Right ventricle myocardium inferior (tissue), 1 donor: ENCODE results near the gene PRPSAP1. TPM values are rescaled to one million over a fixed set of nuclear protein-coding genes. Genes with fewer than 3 reads are reported as not detected.

Experiments used
- ATAC-seq: fragments of 200-7000 bp; cut with Tn5 transposase; one replicate; pipeline ENCODE4 v1.9.1; 2020; ENCODE audit warnings: mild to moderate bottlenecking, moderate library complexity
- DNase-seq: peaks from one replicate; pipeline ENCODE4 v3.0.0; 2021; ENCODE audit errors: missing footprints
- intact Hi-C: fragments of 100-400 bp; cut with DNase I; formaldehyde crosslinking; loops from one replicate; pipeline ENCODE4 v1.11.0; 2022
- total RNA-seq: library from RNA; stranded (reverse); fragmentation: NEBNext Ultra II Directional; extraction: Animal tissue kit (Norgen Biotek cat#: 25700); gene quantifications from one replicate; pipeline ENCODE4 v1.2.1, GENCODE V29; 2021
- donor health status: DM: no; HTN: yes; CAD: no; lungs with severe emphysema.

PRPSAP1 gene
- total RNA-seq, 1 donor from 2014 or later: 35.9 TPM

DNA sequence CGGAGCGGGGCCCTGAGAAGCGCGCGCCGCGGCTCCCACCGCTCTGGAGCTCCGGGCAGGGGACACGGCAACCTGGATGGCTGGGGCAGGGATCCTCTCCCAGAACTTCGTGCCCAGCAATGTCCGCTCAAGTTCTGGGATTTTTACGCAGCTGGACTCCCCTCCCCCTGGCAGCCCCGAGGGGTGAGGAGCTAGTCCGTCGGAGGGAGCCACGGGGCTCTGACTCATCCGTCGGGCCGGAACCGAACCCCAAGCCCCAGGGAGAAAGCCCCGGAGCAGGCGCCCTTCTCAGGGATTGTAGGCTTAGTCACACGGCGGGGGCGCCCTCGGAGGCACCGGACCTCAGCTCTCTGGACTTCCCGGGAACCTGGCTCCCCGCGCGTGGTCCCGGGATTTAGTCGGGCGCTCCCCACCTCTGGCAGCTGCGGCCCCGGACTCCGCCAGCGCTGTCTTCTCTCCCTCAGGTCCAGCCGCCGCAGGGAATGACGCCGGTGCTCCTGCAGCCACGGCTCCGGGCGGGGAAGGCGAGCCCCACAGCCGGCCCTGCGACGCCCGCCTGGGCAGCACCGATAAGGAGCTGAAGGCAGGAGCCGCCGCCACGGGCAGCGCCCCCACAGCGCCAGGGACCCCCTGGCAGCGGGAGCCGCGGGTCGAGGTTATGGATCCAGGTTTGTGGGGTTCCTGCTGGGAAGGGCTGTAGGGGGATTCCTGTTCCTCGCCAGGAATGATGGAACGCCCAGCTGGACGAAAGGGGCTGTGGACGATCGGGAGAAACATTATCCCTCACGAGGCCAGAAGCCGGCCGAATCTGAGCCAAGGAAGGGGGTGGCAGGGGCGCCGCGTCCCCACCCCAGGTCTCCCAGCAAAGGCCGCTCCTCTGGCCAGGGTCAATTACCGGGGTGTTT is 31.5 kb upstream of the PRPSAP1 start:
- peak; percentile 71 for DNase-seq
- intact Hi-C loops: no loop called here

DNA sequence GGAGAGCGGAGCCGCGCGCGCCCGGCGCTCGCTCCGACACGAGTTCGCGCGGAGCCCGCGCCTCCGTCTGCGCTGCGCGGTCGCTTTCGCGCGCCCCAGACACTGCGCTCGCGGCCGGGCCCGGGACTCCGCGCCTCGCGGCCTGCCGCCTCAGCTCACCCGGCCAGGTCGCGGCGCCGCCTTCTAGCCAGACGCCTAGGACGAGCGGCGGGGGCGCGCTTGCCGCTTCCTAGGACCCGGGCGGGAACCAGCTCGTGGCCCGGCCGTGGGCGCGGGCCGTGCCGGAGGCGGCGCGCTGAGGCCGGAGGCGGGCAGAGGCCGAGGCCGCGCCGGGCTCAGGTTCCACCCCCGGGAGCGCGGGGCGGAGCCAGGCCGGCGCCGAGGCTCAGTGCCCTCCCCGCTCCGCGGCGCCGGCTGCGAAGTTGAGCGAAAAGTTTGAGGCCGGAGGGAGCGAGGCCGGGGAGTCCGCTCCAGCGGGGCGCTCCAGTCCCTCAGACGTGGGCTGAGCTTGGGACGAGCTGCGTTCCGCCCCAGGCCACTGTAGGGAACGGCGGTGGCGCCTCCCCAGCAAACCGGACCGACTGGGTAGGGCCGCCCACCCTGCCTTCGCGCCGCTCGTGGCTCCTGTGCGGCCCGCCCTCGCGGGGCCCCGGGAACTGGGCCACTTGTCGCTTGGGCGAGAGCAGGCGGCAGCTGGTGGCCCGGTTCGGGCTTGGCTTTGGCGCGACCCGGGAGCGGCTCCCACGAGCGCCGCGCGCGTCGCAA is 30.7 kb upstream of the PRPSAP1 start, which contains the start of gene SPHK1:
Gene SPHK1 (plus strand): TSS at position 388 of the 765 bp plus-strand sequence. CDS start 1,036 bp downstream, outside the sequence.
- DNase-seq: peak; percentile 86
- intact Hi-C loops: no loop called here
- ATAC-seq: peak; percentile 88

More for the DNA sequence above, 31.5 kb upstream of the PRPSAP1 start:
- peak; percentile 14 for ATAC-seq

DNA sequence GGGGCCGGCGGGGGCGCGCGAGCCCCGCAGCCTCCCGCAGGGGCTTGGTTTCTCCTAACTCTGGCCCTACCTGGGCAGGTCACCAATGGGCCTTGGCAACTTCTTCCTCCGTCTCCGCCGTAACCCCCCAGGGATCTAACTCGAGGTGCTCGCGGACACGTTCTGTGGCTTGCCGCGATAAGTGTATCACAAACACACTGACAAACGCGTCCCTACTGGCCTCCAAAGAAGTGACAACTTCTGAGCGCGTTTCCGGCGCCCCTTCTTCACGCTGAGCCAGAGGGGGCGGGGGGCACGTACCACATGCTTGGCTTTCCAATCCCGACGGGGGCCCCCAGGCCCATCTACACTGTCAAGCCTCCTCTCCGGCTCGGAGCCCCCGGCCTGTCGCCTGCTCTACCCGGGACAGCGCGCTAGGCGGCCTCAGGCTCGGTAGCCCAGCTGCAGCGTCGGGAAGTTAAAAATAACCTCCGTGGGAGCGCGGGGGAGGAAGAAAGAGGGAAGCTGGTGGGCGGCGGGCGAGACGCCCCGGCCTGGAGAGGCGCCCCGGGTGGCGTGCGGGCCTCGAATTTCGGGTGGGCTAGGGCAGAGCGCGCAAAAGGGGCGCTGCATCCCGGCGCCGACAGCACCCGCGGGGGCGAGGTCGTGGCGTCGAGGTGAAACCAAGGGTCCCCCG is 30.0 kb upstream of the PRPSAP1 start:
- DNase-seq: peak; percentile 82
- intact Hi-C loops: no loop called here
- peak; percentile 24 for ATAC-seq

DNA sequence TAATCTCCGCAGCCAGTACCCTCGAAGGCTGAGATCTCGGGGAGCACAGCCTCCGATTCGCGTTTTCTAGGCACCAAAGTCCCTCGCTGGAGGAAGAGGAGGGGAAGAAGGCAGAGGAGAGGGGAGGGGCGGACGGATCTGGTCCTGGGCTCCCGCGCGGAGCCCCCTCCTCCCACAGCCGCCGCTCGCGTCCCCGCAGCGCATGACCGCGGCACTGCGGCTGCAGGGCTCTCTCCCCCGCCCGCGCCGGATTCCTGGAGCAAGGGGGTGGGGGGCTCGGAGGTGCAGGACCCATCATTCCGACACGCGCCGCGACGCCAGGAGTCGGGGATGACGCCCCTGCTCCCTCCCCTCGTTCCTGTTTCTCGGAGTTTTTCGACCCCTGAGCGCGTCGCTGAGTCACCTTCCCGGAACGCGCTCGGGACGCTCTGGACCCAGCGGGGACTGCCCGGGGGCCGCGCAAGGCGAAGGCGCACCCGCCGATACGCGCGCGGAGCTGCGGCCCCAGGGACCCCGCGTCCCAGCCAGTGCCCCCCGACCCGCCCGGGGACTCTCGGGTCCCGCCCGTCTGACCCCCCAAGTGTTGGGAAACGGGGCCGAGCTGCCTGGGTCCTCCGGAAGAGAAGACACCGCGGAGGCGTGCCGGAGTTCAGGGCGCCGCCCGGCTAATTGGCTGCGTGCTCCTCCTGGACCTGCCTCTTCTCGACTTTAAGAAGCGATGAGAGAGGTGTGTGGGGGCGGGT is 29.3 kb upstream of the PRPSAP1 start:
- intact Hi-C loops: no loop called here
- DNase-seq: peak; percentile 83
- ATAC-seq: peak; percentile 25

DNA sequence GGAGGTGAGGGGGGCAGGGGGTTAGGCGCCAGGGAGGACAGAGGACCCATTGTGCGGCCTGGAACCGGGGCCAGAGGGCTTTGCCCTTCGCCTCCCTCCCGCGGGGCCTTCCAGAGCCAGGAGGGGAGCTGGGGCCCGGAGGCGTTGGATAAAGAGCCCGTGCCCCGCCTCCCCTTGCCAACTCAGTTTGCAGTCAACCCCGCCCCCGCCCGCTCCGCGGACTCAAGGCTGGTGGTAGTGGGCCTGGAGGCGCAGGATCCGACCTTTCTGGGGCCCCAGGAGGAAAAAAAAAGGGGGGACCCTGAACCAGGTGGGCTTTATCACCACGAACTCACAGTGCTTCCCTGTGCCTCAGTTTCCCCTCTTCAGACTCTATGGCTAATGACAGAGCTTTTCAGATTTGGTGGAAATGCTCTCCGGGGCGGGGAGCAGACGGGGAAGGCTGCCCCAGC is 28.7 kb upstream of the PRPSAP1 start:
- peak; percentile 84 for DNase-seq
- ATAC-seq: no peak
- intact Hi-C loops: no loop called here

DNA sequence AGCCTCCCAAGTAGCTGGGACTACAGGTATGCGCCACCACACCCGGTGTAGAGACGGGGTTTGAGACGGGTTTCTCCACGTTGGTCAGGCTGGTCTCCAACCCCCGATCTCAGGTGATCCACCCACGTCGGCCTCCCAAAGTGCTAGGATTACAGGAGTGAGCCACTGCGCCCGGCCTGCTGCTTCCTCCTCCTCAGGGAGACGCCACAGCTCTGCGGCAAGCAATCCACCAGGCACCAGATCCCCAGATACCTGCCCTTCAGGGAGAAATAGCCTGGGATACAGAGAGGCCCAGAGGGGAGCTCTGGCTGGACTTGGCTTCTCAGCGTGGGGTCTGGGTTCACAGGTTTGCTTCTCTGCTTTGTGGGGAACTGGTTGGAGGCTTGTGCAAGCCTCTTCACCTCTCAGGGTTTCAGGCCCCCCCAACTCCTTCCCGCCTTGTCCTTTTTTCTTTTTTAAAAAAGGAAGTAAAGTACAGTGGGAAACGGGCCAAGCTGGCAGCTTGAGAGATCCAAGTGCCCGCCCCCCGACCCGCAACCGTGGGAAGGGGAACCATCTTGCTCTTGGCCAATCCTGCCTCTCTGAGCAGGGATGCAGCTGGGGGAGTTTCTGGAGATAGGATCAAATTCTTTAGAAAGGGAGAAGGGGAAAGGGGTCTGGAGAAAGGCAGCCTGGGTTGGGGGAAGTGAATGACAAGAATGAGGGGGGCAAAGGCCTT is 28.1 kb upstream of the PRPSAP1 start:
- ATAC-seq (no peak), DNase-seq (peak; percentile 69)
- intact Hi-C loops: no loop called here

DNA sequence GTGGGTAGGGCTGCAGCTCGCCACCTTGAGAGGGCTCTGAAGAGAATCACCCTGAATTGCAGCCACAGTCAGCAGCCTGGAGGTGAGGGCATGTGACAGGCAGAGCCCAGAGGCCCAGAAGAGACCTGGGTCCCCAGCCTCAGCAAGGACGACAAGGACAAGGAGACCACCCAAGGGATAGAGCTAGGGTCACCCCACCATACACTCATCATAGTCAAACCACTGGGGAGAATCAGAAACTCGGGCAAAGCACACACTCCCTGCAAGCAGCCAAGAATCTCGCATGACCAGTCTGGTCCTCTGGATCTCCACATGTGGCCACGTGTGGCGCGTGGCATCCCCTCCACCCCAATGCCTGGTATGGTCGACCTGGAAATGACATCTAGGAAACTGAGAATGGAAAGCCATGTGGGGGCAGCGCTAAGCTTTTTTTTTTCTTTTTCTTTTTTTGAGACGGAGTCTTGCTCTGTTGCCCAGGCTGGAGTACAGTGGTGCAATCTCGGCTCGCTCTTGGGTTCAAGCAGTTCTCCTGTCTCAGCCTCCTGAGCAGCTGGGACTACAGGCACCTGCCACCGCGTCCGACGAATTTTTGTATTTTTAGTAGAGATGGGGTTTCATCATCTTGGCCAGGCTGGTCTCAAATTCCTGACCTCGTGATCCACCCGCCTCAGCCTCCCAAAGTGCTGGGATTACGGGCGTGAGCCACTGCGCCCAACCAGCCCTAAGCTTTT is 26.1 kb upstream of the PRPSAP1 start:
- DNase-seq (peak; percentile 5), ATAC-seq (no peak)
- intact Hi-C loops: no loop called here

DNA sequence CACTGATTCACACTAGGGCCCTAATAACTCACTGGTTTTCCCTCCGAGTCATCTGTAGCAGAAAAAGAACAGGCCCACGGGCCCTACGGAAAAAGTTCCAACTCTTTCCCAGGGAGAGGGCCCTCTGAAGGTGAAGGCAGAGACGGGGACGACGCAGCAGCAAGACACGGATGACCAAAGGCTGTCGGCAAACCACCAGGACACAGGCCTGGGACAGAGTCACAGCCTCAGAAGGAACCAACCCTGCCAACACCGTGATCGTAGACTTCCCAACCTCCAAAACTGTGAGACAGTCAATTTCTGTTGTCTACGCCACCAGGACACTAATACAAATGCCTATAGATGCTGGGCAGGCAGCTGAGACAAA is 25.5 kb upstream of the PRPSAP1 start:
- DNase-seq (peak; percentile 53), ATAC-seq (no peak)
- intact Hi-C loops: no loop called here

DNA sequence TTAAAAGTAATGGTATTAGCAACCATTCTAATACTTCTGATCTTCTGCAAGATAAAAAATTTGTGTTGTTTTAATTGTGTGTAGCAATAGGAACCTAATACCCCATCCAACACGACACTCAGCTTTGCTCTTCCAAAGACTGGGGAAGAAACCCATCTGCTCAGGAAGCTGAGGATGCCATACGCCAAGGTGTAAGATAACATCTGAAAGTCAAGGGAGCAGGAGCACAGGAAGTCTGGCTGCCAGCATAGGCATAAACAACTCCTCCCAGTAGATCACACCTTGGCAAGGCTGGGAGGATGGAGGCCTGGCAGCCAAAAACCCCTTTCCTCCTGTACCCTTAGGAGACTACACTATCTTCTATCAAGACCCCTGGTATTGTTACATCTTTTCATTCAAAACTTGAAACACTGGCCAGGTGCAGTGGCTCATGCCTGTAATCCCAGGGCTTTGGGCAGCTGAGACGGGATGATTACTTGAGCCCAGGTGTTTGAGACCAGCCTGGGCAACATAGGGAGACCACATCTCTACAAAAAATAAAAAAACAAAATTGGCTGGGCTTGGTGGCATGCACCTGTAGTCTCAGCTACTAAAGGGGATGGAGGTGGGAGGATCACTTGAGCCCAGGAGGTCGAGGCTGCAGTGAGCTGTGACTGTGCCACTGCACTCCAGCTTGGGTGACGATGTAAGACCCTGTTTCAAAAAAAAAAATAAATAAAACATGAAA is 25.0 kb upstream of the PRPSAP1 start:
- ATAC-seq (no peak), DNase-seq (peak; percentile 37)
- intact Hi-C loops: no loop called here

DNA sequence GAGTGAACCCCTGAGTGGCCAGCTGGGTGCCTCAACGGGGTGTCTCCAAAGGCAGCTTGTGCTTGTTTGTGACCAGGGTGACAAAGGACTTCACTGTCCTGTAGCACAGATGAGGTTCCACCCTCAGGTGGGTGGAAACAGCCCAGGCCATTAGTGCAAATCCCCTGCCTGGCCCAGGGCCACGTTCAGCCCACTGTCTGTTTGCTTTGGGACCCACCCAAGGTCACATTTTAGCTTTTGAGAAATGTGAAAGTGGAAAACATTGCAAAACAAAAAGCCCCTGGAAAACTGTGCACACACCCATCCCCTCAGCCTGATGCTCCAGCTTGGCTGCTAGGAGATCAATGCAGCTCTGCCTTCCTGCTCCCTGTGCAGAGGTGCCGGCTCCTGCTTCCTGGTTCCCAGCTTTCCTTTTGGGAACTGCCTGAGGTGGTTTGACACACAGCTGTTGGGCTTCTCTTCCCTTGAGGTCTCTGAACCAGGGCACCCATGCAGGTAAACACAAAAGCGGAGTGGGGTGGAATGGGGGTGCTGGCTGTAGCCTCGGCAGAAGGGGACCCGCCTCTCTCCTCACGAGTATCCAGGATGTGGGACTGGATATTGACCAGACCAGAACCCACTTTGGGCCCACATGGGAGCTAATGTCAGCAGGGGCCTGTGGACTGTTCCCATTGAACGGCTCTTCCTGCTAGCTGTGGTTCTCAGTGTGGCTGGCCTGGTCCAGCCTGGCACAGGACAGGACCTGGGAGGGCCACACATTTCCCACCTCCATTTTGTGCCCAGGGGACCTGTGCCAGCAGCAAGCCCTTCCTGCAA is 22.8 kb upstream of the PRPSAP1 start:
- intact Hi-C loops: no loop called here
- DNase-seq: peak; percentile 45
- no peak for ATAC-seq

DNA sequence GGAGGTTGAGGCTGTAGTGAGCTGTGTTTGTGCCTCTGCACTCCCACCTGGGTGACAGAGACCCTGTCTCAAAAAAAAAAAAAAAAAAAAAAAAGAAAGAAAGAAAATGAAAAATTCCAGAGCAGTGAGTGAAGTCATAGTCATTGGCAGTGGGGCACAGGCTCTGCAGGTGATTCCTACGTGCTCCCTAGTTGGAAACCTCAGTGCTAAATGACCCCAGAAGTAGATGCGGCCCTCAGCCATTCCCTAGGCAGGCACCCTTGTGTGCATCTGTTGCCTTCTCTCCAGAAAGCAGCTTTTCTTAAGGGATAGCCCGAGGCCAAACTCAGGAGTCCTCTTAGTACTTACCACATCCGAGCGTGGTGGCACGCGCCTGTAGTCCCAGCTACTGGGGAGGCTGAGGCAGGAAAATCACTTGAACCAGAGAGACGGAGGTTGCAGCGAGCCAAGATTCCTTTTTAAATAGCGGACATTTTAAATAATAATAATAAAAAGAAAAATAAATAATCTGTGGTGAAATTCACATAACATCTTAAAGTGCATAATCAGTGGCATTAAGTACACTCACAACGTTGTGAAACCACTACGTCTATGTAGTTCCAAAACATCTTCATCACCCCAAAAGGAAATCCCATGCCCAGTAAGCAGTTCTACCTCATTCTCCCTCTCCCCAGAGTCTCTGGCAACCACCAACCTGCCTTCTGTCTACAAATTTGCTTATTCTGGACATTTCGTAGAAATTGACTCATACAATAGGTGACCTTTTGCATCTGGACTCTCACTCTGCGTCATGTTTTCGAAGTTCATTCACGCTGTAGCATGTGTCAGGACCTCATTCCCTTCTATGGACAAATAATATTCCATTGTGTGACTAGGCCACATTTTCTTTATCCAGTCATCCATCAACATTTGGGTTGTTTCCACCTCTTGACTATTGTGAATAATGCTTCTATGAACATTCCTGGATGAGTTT is 18.2 kb upstream of the PRPSAP1 start:
- intact Hi-C loops: no loop called here
- no peak for DNase-seq
- no peak for ATAC-seq

DNA sequence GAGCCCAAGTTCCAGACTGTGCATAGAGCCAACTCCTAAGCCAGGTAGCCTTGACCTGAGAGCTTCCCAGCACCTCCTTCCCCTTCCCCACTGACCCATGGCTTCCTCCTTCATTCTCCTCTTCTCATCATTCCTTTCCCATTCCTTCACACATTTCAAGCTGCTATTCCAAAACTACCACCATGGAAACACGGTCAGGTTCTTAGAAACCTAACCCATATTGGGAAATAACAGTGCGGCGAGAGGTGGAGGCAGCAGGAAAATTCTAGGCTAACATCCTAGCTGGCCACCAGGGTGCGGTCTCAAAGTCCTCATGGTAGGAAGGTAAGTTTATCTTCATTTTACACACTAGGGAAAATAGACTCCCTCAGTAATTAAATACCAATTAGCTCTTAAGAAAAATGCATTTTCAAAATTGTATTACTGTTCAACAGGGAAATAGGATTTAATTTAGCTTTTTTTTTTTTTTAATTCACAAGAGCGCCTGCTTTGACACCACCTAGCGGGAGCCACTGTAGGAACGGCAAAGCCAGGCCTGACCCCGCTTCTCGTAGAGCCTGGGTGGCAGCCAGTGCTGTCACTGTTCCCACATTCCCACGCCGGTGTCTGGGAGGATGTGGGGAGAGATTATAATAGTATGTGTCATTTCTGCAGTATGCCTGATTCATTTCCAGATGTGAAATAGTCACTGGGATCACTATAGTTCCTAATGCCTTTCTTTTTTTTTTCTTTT is 16.7 kb upstream of the PRPSAP1 start:
- DNase-seq: peak; percentile 89
- intact Hi-C loops: no loop called here
- ATAC-seq: peak; percentile 95

DNA sequence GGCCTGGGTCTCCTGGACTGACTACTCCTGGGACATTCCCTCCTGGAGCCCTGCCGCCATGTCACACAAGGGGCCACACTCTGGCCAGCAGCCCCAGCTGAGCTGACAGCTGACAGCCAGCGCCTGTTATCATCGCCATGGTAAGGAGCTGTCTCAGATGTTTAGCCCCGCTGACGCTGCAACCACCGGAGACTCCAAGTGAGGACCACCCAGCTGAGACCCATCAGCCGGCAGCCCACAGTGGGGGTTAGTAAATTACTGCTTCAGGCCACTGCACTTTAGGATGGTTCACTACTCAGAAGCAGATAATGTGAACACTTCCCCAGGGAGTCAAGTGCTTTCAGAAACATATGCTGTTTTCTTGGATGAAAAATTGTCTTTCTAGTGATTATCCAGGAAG is 16.1 kb upstream of the PRPSAP1 start:
- no peak for DNase-seq
- peak; percentile 33 for ATAC-seq
- intact Hi-C loops: no loop called here

DNA sequence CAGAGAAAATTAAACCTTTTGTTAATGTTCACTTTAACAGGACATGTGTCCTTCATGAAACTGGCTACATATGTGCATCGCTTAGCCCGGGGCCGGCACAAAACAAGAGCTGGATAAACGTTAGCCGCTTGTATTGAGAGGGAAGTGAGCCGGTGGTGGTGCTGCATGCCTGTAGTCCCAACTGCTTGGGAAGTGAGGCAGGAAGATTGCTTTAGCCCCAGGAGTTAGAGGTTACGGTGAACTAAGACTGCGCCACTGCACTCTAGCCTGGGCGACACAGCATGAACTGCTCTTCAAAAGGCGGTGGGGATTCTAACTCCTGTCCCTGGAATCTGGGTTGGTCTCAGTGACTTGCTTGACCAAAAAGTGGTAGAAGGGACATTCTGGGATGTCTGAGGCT is 15.7 kb upstream of the PRPSAP1 start:
- DNase-seq (no peak), ATAC-seq (no peak)
- intact Hi-C loops: no loop called here
